Cardiac fibroblast (primary cell): ENCODE results near the gene KIF21B.
"Not testable (repeated sequence)": the region's sequence is repeated elsewhere in the genome, so short reads cannot be mapped to it uniquely, and the experiment has no call there.

Source experiments
- DNase-seq, 2 donors: peaks; one replicate each; pipeline versions ENCODE4 v3.0.0 to v3.0.0-alpha.2; 2010; ENCODE audit warnings: low read depth in 2 of 2
- H3K4me3 ChIP-seq, 2 donors: replicated peaks in 1 of 2; 1 replicate in 1 of 2; 2 replicates in 1 of 2; pipeline ENCODE4 v1.5.1; 2011; ENCODE audit warnings: low read depth in 2 of 2, low read length in 2 of 2, mild to moderate bottlenecking in 2 of 2, moderate library complexity in 1 of 2
- CTCF ChIP-seq: IDR thresholded peaks from one replicate; pipeline ENCODE4 v1.5.1; 2011; ENCODE audit warnings: low read depth, mild to moderate bottlenecking, low read length, inconsistent platforms

Gene KIF21B

GRCh38 chr1:200965111-200965805 is 58.3 kb downstream of the KIF21B start:
- DNase-seq = peak in 1 of 2 donors; percentile 29
- no peak for TF ChIP-seq CTCF
- H3K4me3 ChIP-seq = no peak overlapping the region

GRCh38 chr1:200963888-200964287 is 59.6 kb downstream of the KIF21B start:
- not testable (repeated sequence) for DNase-seq, H3K4me3 ChIP-seq

- H3K4me3 ChIP-seq = no peak overlapping the region
- no peak for DNase-seq
- no peak for TF ChIP-seq CTCF
Observed at GRCh38 chr1:200963076-200963475, 60.4 kb downstream of the KIF21B start.

- DNase-seq = no peak
- TF ChIP-seq CTCF = no peak
- no peak overlapping the region for H3K4me3 ChIP-seq
Observed at GRCh38 chr1:200962631-200963030, 60.9 kb downstream of the KIF21B start.

- not testable (repeated sequence) for H3K4me3 ChIP-seq, DNase-seq
Observed at GRCh38 chr1:200962151-200962550, 61.4 kb downstream of the KIF21B start.

- DNase-seq = no peak
- TF ChIP-seq CTCF = no peak
- no peak overlapping the region for H3K4me3 ChIP-seq
Observed at GRCh38 chr1:200960948-200961340, 62.6 kb downstream of the KIF21B start.

- no peak for DNase-seq
- TF ChIP-seq CTCF = no peak
Observed at GRCh38 chr1:200960236-200960947, 63.1 kb downstream of the KIF21B start.

More at GRCh38 chr1:200960236-200960947, 63.1 kb downstream of the KIF21B start:
- no peak overlapping the region for H3K4me3 ChIP-seq
